AG20443 (cell line): ENCODE data around the gene LRRC27.

Experiments used
- DNase-seq: peaks from one replicate; pipeline ENCODE4 v3.0.0; 2012; ENCODE audit warnings: low spot score, mixed read lengths

LRRC27 gene

GRCh38 chr10:132414402-132415016, 82.5 kb downstream of the LRRC27 start:
- DNase-seq, result no peak

- DNase-seq, result no peak
Measured at GRCh38 chr10:132415255-132415654, 83.3 kb downstream of the LRRC27 start.

- no peak for DNase-seq
Measured at GRCh38 chr10:132415956-132416355, 84.0 kb downstream of the LRRC27 start.

- no peak for DNase-seq
Measured at GRCh38 chr10:132416566-132417256, 84.7 kb downstream of the LRRC27 start.

- no peak for DNase-seq
Measured at GRCh38 chr10:132417257-132417910, 85.4 kb downstream of the LRRC27 start.

- DNase-seq, result no peak
Measured at GRCh38 chr10:132417957-132418441, 86.0 kb downstream of the LRRC27 start.

- DNase-seq, result no peak
Measured at GRCh38 chr10:132418527-132419416, 86.8 kb downstream of the LRRC27 start.

GRCh38 chr10:132419538-132420468, 87.8 kb downstream of the LRRC27 start:
- no peak for DNase-seq

- no peak for DNase-seq
Measured at GRCh38 chr10:132420469-132420980, 88.5 kb downstream of the LRRC27 start.

GRCh38 chr10:132420981-132421846, 89.2 kb downstream of the LRRC27 start:
- peak; percentile 92 for DNase-seq

GRCh38 chr10:132421847-132422751, 90.1 kb downstream of the LRRC27 start:
- no peak for DNase-seq

GRCh38 chr10:132422903-132423825, 91.2 kb downstream of the LRRC27 start:
- no peak for DNase-seq

GRCh38 chr10:132423966-132424861, 92.2 kb downstream of the LRRC27 start:
- no peak for DNase-seq

GRCh38 chr10:132425029-132425756, 93.2 kb downstream of the LRRC27 start:
- DNase-seq, result no peak

- DNase-seq, result no peak
Measured at GRCh38 chr10:132425757-132426155, 93.8 kb downstream of the LRRC27 start.
